CD14-positive monocyte (primary cell): Measurements from ENCODE around the gene C15orf40. TPM values are rescaled to one million over a fixed set of nuclear protein-coding genes. Genes with fewer than 3 reads are reported as not detected.

Experiments
- DNase-seq, 3 donors: peaks; one replicate each; pipeline ENCODE4 v3.0.0-alpha.2; 2011 to 2022
- H2AFZ ChIP-seq: 2 replicates; pipeline ENCODE4 v1.6.0; 2012; ENCODE audit warnings: mild to moderate bottlenecking, low read depth, low read length, inconsistent platforms; ENCODE audit not compliant: insufficient read depth, poor library complexity, severe bottlenecking
- H3K27ac ChIP-seq, 2 donors: 1 replicate in 1 of 2; 2 replicates in 1 of 2; pipeline ENCODE4 v1.5.1; 2012 to 2013; ENCODE audit warnings: low read length in 2 of 2, control low read depth in 1 of 2, inconsistent platforms in 1 of 2, low read depth in 1 of 2, mild to moderate bottlenecking in 1 of 2
- H3K27me3 ChIP-seq, 2 donors: one replicate each; pipeline versions ENCODE4 v1.6.0 to v1.6.1; 2011 to 2013; ENCODE audit warnings: low read length in 2 of 2; ENCODE audit not compliant: control insufficient read depth in 2 of 2, insufficient read depth in 2 of 2
- H3K36me3 ChIP-seq, 2 donors: replicated peaks in 1 of 2; 1 replicate in 1 of 2; 2 replicates in 1 of 2; pipeline versions ENCODE4 v1.5.1 to v1.6.1; 2012 to 2013; ENCODE audit warnings: low read length in 2 of 2, control low read depth in 1 of 2, inconsistent platforms in 1 of 2, mild to moderate bottlenecking in 1 of 2; ENCODE audit not compliant: insufficient read depth in 2 of 2, control insufficient read depth in 1 of 2
- H3K4me1 ChIP-seq, 2 donors: 1 replicate in 1 of 2; 2 replicates in 1 of 2; pipeline versions ENCODE4 v1.5.1 to v1.6.1; 2012 to 2013; ENCODE audit warnings: low read length in 2 of 2, control low read depth in 1 of 2, inconsistent platforms in 1 of 2, mild to moderate bottlenecking in 1 of 2, moderate library complexity in 1 of 2; ENCODE audit not compliant: insufficient read depth in 2 of 2, control insufficient read depth in 1 of 2
- H3K4me2 ChIP-seq: replicated peaks from 2 replicates; pipeline ENCODE3; 2012; ENCODE audit warnings: low read length, moderate library complexity, mild to moderate bottlenecking; ENCODE audit not compliant: poor library complexity, severe bottlenecking; ENCODE audit errors: extremely low read depth
- H3K4me3 ChIP-seq, 3 experiments: fragments of 200-600 bp in 1 of 3; sonication (generic) in 1 of 3; replicated peaks in 1 of 3; 1 replicate in 2 of 3; 2 replicates in 1 of 3; pipeline ENCODE4 v1.5.1; 2011 to 2013; ENCODE audit warnings: low read length in 3 of 3, mild to moderate bottlenecking in 3 of 3, control low read depth in 2 of 3, low read depth in 2 of 3, inconsistent platforms in 1 of 3, moderate library complexity in 1 of 3
- H3K79me2 ChIP-seq: 2 replicates; pipeline ENCODE4 v1.6.0; 2012; ENCODE audit warnings: mild to moderate bottlenecking, control low read depth, inconsistent platforms, low read length, moderate library complexity; ENCODE audit not compliant: insufficient read depth
- H3K9ac ChIP-seq: 2 replicates; pipeline ENCODE4 v1.6.0; 2017; ENCODE audit warnings: low read length, mild to moderate bottlenecking; ENCODE audit not compliant: insufficient read depth, poor library complexity, severe bottlenecking
- H3K9me3 ChIP-seq, 2 donors: replicated peaks in 1 of 2; 1 replicate in 1 of 2; 2 replicates in 1 of 2; pipeline versions ENCODE4 v1.5.1 to v1.6.1; 2012 to 2013; ENCODE audit warnings: low read length in 2 of 2, control low read depth in 1 of 2; ENCODE audit not compliant: control insufficient read depth in 1 of 2, insufficient read depth in 1 of 2
- H4K20me1 ChIP-seq: 2 replicates; pipeline ENCODE4 v1.6.0; 2012; ENCODE audit warnings: mild to moderate bottlenecking, low read length, control low read depth, moderate library complexity; ENCODE audit not compliant: insufficient read depth
- H3K27ac Mint-ChIP-seq, 7 donors: one replicate each; pipeline ENCODE4 v1.8.0; 2020; ENCODE audit warnings: mild to moderate bottlenecking in 7 of 7, mixed read lengths in 7 of 7, moderate library complexity in 6 of 7, inconsistent platforms in 2 of 7
- H3K27me3 Mint-ChIP-seq, 3 donors: one replicate each; pipeline ENCODE4 v1.8.0; 2021 to 2022; ENCODE audit warnings: low read depth in 3 of 3, mild to moderate bottlenecking in 3 of 3, mixed read lengths in 3 of 3, moderate library complexity in 3 of 3, inconsistent platforms in 1 of 3
- H3K36me3 Mint-ChIP-seq, 2 donors: one replicate each; pipeline ENCODE4 v1.8.0; 2020; ENCODE audit warnings: mixed read lengths in 2 of 2, inconsistent platforms in 1 of 2, mild to moderate bottlenecking in 1 of 2
- H3K4me1 Mint-ChIP-seq: one replicate; pipeline ENCODE4 v1.8.0; 2020; ENCODE audit warnings: mild to moderate bottlenecking, mixed read lengths
- H3K4me3 Mint-ChIP-seq, 2 donors: one replicate each; pipeline ENCODE4 v1.8.0; 2020; ENCODE audit warnings: mild to moderate bottlenecking in 2 of 2, mixed read lengths in 2 of 2, moderate library complexity in 1 of 2
- H3K9me3 Mint-ChIP-seq, 7 donors: one replicate each; pipeline ENCODE4 v1.8.0; 2020 to 2022; ENCODE audit warnings: mixed read lengths in 7 of 7, mild to moderate bottlenecking in 6 of 7, moderate library complexity in 6 of 7, inconsistent platforms in 2 of 7
- WGBS: methylation state at CpG from one replicate; pipeline ENCODE4 v1.1.5; 2013; ENCODE audit warnings: missing lambda C conversion rate; ENCODE audit not compliant: insufficient coverage; 5-methylcytosine and 5-hydroxymethylcytosine counted together
- intact Hi-C, 2 donors: fragments of 100-400 bp; cut with micrococcal nuclease; formaldehyde crosslinking; loops; one replicate each; pipeline versions ENCODE4 v1.15.0 to v1.15.1; 2023
- polyA plus RNA-seq, 3 donors: library from polyadenylated mRNA; depleted of rRNA in 1 of 3; unstranded in 2 of 3; stranded (reverse) in 1 of 3; fragments of 300-500 nt in 2 of 3; fragments of >200 nt in 1 of 3; fragmentation: Illumina TruSeq in 2 of 3; gene quantifications; 1 replicate in 2 of 3; 2 replicates in 1 of 3; pipeline ENCODE4 v1.2.3, GENCODE V29; 2012 to 2021
- TF ChIP-seq, protein P1 (sequence below): fragments of 200-600 bp; IDR thresholded peaks from one replicate; pipeline ENCODE4 v1.8.0; 2022; ENCODE audit warnings: antibody characterized with exemption, mild to moderate bottlenecking

C15orf40 gene
- polyA plus RNA-seq, 3 donors: 13.0 to 32.1 (median 25.7) TPM

- H3K9me3 ChIP-seq: no peaks in the 10 kb centered on the region
- Mint-ChIP-seq H3K36me3 (no peaks in the 10 kb centered on the region), H3K27ac (no peak overlapping the region), H3K27me3 (peaks cover 0 to 3% (median 1%) of the 10 kb centered on the region in 3 donors), H3K9me3 (peaks cover 0 to 3% (median 0%) of the 10 kb centered on the region in 7 donors), H3K4me1 (peaks cover 16% of the 10 kb centered on the region), H3K4me3 (no peak overlapping the region)
- H3K4me3 ChIP-seq: no peak overlapping the region
- no peak overlapping the region for H3K4me2 ChIP-seq
- TF ChIP-seq, protein P1, sequence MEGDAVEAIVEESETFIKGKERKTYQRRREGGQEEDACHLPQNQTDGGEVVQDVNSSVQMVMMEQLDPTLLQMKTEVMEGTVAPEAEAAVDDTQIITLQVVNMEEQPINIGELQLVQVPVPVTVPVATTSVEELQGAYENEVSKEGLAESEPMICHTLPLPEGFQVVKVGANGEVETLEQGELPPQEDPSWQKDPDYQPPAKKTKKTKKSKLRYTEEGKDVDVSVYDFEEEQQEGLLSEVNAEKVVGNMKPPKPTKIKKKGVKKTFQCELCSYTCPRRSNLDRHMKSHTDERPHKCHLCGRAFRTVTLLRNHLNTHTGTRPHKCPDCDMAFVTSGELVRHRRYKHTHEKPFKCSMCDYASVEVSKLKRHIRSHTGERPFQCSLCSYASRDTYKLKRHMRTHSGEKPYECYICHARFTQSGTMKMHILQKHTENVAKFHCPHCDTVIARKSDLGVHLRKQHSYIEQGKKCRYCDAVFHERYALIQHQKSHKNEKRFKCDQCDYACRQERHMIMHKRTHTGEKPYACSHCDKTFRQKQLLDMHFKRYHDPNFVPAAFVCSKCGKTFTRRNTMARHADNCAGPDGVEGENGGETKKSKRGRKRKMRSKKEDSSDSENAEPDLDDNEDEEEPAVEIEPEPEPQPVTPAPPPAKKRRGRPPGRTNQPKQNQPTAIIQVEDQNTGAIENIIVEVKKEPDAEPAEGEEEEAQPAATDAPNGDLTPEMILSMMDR: no peak
- no peak overlapping the region for H2AFZ ChIP-seq
- no peaks in the 10 kb centered on the region for H3K36me3 ChIP-seq
- no peaks in the 10 kb centered on the region for H3K79me2 ChIP-seq
- H4K20me1 ChIP-seq: no peaks in the 10 kb centered on the region
- no peaks in the 10 kb centered on the region for H3K27me3 ChIP-seq
- peaks cover 12% of the 10 kb centered on the region in 2 donors for H3K4me1 ChIP-seq
- H3K27ac ChIP-seq: no peak overlapping the region
- no peak overlapping the region for H3K9ac ChIP-seq
- WGBS: 100% methylated on average over 5 of the region's 5 CpGs
- no peak for DNase-seq
- intact Hi-C loops: no loop called here
Measured at GRCh38 chr15:82944056-82944455, 67.4 kb downstream of the C15orf40 start.

DNA sequence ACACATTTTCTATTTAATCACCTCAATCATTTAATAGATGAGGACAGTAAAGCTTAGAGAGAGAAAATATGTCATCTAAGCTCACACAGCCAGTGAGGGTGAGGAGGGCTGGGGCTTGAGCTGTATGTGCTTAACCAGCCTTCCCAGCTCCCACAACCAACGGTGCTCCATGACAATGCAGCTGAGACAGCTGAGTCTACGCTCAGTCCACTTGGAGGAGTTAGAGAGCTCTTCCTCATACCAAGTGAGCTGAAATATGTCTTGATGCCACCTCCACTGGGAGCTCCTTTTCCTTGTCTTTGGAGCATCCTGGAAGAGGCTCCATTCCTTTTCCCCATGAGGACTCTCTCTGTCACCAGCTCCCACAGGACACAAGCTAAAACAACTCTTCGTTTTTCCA lies 68.3 kb downstream of the C15orf40 start:
- Mint-ChIP-seq H3K27ac (no peak overlapping the region), H3K36me3 (no peaks in the 10 kb centered on the region), H3K27me3 (peaks cover 0 to 3% (median 1%) of the 10 kb centered on the region in 3 donors), H3K9me3 (peaks cover 0 to 3% (median 0%) of the 10 kb centered on the region in 7 donors), H3K4me3 (no peak overlapping the region), H3K4me1 (peaks cover 16% of the 10 kb centered on the region)
- H3K27ac ChIP-seq: no peak overlapping the region
- intact Hi-C loops: no loop called here
- no peak overlapping the region for H3K4me2 ChIP-seq
- peaks cover 12% of the 10 kb centered on the region in 2 donors for H3K4me1 ChIP-seq
- WGBS: 88% methylated on average over 1 of the region's 3 CpGs
- no peaks in the 10 kb centered on the region for H3K36me3 ChIP-seq
- no peaks in the 10 kb centered on the region for H3K9me3 ChIP-seq
- H3K79me2 ChIP-seq: no peaks in the 10 kb centered on the region
- H3K27me3 ChIP-seq: no peaks in the 10 kb centered on the region
- H3K4me3 ChIP-seq: no peak overlapping the region
- TF ChIP-seq, protein P1: no peak
- no peak overlapping the region for H3K9ac ChIP-seq
- no peaks in the 10 kb centered on the region for H4K20me1 ChIP-seq
- no peak overlapping the region for H2AFZ ChIP-seq
- DNase-seq: no peak
